GM20000 (cell line): ENCODE results near the gene CLEC4G.

Experiments
- DNase-seq: peaks from one replicate; pipeline ENCODE4 v3.0.0; 2012; ENCODE audit warnings: low spot score
- TF ChIP-seq, protein P1 (sequence below): IDR thresholded peaks from 2 replicates; pipeline ENCODE4 v1.5.1; 2012; ENCODE audit warnings: mild to moderate bottlenecking, control low read depth; ENCODE audit errors: extremely low read depth, missing control alignments

CLEC4G gene

GRCh38 chr19:7732045-7732444, at the start of gene CLEC4G:
Gene CLEC4G (minus strand): TSS chr19:7732110. CDS start chr19:7732102, 8 bp downstream.
- DNase-seq, result no peak
- TF ChIP-seq, protein P1, sequence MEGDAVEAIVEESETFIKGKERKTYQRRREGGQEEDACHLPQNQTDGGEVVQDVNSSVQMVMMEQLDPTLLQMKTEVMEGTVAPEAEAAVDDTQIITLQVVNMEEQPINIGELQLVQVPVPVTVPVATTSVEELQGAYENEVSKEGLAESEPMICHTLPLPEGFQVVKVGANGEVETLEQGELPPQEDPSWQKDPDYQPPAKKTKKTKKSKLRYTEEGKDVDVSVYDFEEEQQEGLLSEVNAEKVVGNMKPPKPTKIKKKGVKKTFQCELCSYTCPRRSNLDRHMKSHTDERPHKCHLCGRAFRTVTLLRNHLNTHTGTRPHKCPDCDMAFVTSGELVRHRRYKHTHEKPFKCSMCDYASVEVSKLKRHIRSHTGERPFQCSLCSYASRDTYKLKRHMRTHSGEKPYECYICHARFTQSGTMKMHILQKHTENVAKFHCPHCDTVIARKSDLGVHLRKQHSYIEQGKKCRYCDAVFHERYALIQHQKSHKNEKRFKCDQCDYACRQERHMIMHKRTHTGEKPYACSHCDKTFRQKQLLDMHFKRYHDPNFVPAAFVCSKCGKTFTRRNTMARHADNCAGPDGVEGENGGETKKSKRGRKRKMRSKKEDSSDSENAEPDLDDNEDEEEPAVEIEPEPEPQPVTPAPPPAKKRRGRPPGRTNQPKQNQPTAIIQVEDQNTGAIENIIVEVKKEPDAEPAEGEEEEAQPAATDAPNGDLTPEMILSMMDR, result no peak

GRCh38 chr19:7781157-7781556, 49.2 kb upstream of the CLEC4G start:
- TF ChIP-seq, protein P1, result no peak
- DNase-seq, result no peak

GRCh38 chr19:7779631-7780486, 47.9 kb upstream of the CLEC4G start:
- no peak for DNase-seq
- TF ChIP-seq, protein P1, result no peak

GRCh38 chr19:7778081-7778480, 46.2 kb upstream of the CLEC4G start:
- DNase-seq, result no peak
- TF ChIP-seq, protein P1, result no peak

- TF ChIP-seq, protein P1, result no peak
- no peak for DNase-seq
These were observed 43.9 kb upstream of the CLEC4G start for GRCh38 chr19:7775761-7776160.

DNA sequence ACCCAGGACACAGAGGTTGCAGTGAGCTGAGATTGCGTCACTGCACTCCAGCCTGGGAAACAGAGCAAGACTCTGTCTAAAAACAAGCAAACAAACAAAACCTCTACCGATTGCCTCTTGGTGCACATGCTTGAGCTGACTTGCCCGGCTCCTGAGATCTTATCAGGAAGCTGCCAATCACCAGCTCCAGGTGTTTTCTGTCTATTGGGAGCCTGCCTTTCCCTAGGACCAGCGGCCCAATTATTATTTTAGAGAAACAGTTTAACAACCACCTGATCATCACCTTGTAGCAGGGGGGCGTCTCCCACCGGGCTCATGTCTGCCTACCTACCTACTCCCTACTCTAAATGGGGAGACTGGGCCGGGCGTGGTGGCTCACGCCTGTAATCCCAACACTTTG, 41.9 kb upstream of the CLEC4G start:
- no peak for DNase-seq

DNA sequence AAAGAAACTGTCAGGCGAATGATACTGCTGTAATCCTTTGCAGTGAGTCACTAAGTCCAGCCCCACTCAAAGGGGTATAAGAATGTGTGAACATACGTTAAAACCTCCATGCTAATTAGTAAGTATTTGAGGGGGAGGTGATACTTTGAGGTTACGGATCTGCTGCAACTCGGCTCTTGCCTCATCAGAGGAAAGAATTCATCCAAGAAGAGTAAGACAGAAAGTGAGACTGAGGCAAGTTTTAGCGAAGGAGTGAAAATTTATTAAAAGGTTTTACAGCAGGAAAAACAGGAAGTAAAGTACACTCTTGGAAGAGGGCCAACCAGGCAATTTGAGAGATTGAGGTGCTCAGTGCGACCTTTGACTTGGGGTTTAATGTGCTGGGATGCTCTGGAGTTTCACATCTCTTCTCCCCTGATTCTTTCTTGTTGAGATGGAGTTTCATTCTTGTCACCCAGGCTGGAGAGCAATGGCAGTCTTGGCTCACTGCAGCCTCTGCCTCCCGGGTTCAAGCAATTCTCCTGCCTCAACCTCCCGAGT, 40.9 kb upstream of the CLEC4G start:
- TF ChIP-seq, protein P1, result no peak
- DNase-seq, result peak; percentile 67

More for the DNA sequence above, 41.9 kb upstream of the CLEC4G start:
- TF ChIP-seq, protein P1, result no peak
